ENCODE results near the gene SCYL3.

Gene SCYL3

DNA sequence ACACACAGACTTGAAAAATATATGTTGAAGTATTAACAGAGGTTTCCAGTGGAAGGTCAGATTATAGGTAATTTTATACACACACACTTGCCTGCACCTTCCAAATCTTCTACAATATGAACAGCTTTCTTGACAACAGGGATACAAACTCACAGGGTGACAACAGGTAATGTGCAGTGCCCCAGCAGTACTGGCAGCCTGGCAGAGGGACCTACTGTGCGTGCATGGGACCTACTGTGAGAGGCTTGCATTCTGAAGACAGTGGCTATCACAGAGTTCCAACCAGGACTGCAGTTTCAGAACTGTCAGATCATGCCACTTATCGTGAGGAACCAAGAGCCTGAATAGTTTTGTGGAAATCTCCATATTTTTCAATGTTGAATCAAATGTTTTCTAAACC, 3.8 kb downstream of the SCYL3 start:
- TF ChIP-seq, protein P1, sequence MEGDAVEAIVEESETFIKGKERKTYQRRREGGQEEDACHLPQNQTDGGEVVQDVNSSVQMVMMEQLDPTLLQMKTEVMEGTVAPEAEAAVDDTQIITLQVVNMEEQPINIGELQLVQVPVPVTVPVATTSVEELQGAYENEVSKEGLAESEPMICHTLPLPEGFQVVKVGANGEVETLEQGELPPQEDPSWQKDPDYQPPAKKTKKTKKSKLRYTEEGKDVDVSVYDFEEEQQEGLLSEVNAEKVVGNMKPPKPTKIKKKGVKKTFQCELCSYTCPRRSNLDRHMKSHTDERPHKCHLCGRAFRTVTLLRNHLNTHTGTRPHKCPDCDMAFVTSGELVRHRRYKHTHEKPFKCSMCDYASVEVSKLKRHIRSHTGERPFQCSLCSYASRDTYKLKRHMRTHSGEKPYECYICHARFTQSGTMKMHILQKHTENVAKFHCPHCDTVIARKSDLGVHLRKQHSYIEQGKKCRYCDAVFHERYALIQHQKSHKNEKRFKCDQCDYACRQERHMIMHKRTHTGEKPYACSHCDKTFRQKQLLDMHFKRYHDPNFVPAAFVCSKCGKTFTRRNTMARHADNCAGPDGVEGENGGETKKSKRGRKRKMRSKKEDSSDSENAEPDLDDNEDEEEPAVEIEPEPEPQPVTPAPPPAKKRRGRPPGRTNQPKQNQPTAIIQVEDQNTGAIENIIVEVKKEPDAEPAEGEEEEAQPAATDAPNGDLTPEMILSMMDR (IDR thresholded peaks at IDR 0.05; ENCODE audit: extremely low read depth, missing control alignments): no peak

DNA sequence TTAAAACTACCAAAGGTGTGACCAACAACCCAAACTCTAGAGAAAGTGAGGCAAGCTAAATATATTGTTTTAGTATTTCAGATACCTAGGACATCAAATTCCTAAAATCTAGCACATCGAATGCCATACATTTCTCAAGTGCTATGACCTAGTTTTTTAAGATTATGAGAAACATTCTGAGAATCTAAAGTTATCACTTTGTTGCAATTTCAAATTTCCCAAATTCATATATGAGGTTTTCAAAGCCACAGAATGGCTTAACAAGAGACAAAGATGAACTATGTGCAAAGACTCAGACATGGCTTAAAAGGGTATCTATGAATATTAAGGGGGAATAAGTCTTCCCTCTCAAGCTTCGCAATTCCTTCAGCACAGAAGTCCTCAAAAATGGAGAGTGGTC, 6.8 kb downstream of the SCYL3 start:
- TF ChIP-seq, protein P1 (IDR thresholded peaks at IDR 0.05; ENCODE audit: extremely low read depth, missing control alignments): no peak

More for the DNA sequence above, 3.8 kb downstream of the SCYL3 start:
- DNase-seq (ENCODE audit: low spot score): no peak

DNA sequence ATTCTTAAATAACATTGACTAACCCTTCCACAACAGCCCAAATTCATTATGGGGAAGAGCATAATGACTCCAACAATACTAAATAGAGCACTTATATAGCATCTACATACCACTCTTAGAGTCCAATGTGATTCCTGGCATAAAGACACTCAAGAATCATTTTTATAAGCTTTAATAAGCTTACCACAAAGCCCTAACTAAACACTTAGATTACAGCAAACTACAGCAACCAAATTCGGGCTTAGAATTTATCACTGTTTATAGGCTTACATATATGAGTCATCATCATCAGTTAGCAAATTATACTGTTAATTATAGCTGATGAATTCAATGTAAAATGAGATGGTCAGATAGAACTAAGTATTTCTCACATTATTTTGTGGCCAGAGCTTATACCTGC, 7.3 kb downstream of the SCYL3 start:
- TF ChIP-seq, protein P1 (IDR thresholded peaks at IDR 0.05; ENCODE audit: extremely low read depth, missing control alignments): no peak
- DNase-seq (ENCODE audit: low spot score): no peak

More for the DNA sequence above, 6.8 kb downstream of the SCYL3 start:
- DNase-seq (ENCODE audit: low spot score): no peak

DNA sequence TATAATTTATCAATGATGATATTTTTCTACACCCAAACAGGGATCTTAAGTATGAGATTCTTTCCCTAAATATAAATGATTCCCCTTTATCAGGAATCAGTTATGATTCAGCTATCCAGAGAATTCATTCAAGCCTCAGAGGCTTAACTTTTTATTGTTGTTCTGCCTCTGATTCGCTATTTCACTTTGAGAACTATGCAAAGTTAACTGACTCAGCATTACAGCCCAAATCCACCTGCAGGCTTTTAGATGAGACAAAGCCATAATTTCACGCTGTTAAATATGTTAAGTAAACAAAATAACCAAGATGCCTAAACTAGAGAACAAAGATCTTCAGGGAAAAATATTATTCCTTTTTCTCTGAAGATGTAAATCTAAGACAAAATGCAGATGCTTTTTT, 8.5 kb downstream of the SCYL3 start:
- no peak for DNase-seq (ENCODE audit: low spot score)
- TF ChIP-seq, protein P1 (IDR thresholded peaks at IDR 0.05; ENCODE audit: extremely low read depth, missing control alignments): no peak

DNA sequence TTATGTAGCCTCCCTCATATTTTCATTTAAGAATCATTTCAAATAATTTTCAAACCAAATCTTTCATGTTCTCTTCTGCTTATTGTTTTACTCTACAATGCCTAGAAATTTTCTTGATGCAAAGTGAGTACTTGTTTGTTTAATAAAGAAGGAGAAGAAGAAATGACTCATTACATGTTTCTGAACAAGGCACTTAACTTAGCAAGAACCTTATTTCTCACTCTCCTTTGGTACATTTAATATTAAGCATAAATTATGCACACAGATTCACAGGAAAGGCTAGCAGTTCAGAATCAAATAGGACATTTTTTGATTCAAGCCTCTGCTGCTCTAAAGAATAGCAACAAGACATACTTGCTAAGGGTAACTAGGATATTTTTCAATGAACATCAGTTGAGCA, 9.1 kb downstream of the SCYL3 start:
- DNase-seq (ENCODE audit: low spot score): no peak
- TF ChIP-seq, protein P1 (IDR thresholded peaks at IDR 0.05; ENCODE audit: extremely low read depth, missing control alignments): no peak

DNA sequence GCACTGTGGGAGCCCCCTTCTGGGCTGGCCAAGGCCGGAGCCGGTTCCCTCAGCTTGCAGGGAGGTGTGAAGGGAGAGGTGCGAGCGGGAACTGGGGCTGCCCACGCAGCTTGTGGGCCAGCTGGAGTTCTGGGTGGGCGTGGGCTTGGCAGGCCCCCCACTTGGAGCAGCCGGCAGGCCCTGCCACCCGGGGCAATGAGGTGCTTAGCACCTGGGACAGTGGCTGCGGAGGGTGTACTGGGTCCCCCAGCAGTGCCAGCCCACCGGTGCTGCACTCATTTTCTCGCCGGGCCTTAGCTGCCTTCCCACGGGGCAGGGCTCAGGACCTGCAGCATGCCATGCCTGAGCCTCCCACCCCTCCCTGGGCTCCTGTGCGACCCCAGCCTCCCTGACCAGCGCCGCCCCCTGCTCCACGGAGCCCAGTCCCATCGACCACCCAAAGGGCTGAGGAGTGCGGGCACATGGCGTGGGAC, 11.6 kb downstream of the SCYL3 start:
- no peak for DNase-seq (ENCODE audit: low spot score)
- TF ChIP-seq, protein P1 (IDR thresholded peaks at IDR 0.05; ENCODE audit: extremely low read depth, missing control alignments): no peak

DNA sequence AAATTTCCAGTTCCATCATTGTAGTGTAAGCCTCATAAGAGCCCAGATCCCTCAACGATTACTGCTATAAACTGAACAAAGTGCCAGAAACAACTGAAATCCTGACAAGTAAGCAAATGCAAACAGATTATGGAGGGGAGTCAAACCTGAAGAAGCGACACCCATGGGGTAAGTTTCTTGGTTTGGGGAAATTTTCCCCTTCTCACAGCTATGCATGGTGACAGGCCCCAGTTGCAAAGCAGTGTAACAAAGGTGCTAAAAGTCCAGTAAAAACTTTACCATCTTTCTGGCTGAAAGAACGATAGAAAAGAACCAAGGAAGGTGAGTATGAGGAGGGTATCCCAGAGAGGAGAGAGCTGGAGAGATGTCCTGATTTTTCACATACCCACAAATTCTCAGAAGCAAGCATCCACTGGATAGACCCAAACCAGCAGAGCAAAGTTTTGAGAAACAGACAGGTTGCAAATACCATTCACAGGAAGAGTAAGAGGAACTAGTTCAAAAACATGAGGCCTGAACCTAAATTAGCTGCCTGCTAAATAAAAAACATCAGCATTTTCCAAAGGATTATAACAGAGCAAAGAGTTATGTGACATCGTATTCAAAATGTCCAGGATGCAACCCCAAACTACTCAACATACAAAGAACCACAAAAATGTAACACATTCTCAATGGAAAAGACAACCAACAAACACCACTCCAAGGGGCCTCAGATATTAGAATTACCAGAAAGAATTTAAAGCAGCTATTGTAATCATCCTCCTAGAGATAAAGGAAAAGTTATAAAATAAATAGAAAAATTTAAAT, 14.5 kb downstream of the SCYL3 start:
- TF ChIP-seq, protein P1 (IDR thresholded peaks at IDR 0.05; ENCODE audit: extremely low read depth, missing control alignments): no peak

More for the DNA sequence above, 14.5 kb downstream of the SCYL3 start:
- DNase-seq (ENCODE audit: low spot score): peak; percentile 18
